Ovary (tissue), 3 donors: ENCODE measurements around the gene DNMT3A.

Experiments
- CTCF ChIP-seq, 3 donors: fragments of 450-650 bp in 2 of 3; fragments of 200-600 bp in 1 of 3; IDR thresholded peaks; one replicate each; pipeline versions ENCODE4 v1.5.1 to v1.8.0; 2016 to 2022; ENCODE audit warnings: antibody characterized with exemption in 3 of 3, mild to moderate bottlenecking in 1 of 3
- EP300 ChIP-seq: sonication (generic); formaldehyde crosslinking; IDR thresholded peaks from one replicate; pipeline ENCODE4 v1.6.1; 2017; ENCODE audit warnings: antibody characterized with exemption
- POLR2A ChIP-seq: fragments of 450-650 bp; IDR thresholded peaks from one replicate; pipeline ENCODE4 v1.6.1; 2017; ENCODE audit warnings: antibody characterized with exemption, mild to moderate bottlenecking, moderate library complexity
- donor health status: DM: no; HTN: no; CAD: no.

GRCh38 chr2:25314514-25315315, 27.0 kb downstream of the DNMT3A start:
- TF ChIP-seq CTCF (IDR thresholded peaks at IDR 0.05) (no peak), POLR2A (no peak), EP300 (no peak)
